GM19351 (cell line): ENCODE results near the gene FXR1.
"Not testable (repeated sequence)": the region's sequence is repeated elsewhere in the genome, so short reads cannot be mapped to it uniquely, and the experiment has no call there.

Source experiments
- ATAC-seq: cut with Tn5 transposase; IDR thresholded peaks from one replicate; pipeline ENCODE4 v1.9.1; 2021; ENCODE audit warnings: mild to moderate bottlenecking, moderate library complexity; ENCODE audit not compliant: unreplicated experiment

Gene FXR1

GRCh38 chr3:180912304-180913296, at the start of gene FXR1:
FXR1 (plus strand) TSS chr3:180912670; CDS start chr3:180912686, 16 bp downstream.
- peak; percentile 95 for ATAC-seq

- no peak for ATAC-seq
Observed at GRCh38 chr3:180870008-180870699, 42.3 kb upstream of the FXR1 start.

GRCh38 chr3:180871901-180872300, 40.6 kb upstream of the FXR1 start:
- ATAC-seq = no peak

GRCh38 chr3:180872430-180872829, 40.0 kb upstream of the FXR1 start:
- not testable (repeated sequence) for ATAC-seq

GRCh38 chr3:180875124-180875698, 37.3 kb upstream of the FXR1 start:
- no peak for ATAC-seq

- ATAC-seq = no peak
Observed at GRCh38 chr3:180881065-180881801, 31.2 kb upstream of the FXR1 start.

- ATAC-seq = no peak
Observed at GRCh38 chr3:180882115-180882514, 30.4 kb upstream of the FXR1 start.

- ATAC-seq = no peak
Observed at GRCh38 chr3:180888992-180889560, 23.4 kb upstream of the FXR1 start.

GRCh38 chr3:180898572-180898971, 13.9 kb upstream of the FXR1 start:
- no peak for ATAC-seq

GRCh38 chr3:180909369-180910127, 2.9 kb upstream of the FXR1 start:
- ATAC-seq = no peak

- no peak for ATAC-seq
Observed at GRCh38 chr3:180910823-180911222, 1.6 kb upstream of the FXR1 start.

GRCh38 chr3:180911876-180912303, 580 bp upstream of the FXR1 start:
- ATAC-seq = peak; percentile 19

GRCh38 chr3:180913581-180914404, 1.3 kb downstream of the FXR1 start:
- no peak for ATAC-seq

- ATAC-seq = peak; percentile 52
Observed at GRCh38 chr3:180918542-180918941, 6.1 kb downstream of the FXR1 start.

- no peak for ATAC-seq
Observed at GRCh38 chr3:180922242-180922641, 9.8 kb downstream of the FXR1 start.

- no peak for ATAC-seq
Observed at GRCh38 chr3:180923561-180923960, 11.1 kb downstream of the FXR1 start.

GRCh38 chr3:180926526-180926925, 14.1 kb downstream of the FXR1 start:
- ATAC-seq = no peak

GRCh38 chr3:180929376-180929775, 16.9 kb downstream of the FXR1 start:
- ATAC-seq = no peak

- ATAC-seq = no peak
Observed at GRCh38 chr3:180930526-180930925, 18.1 kb downstream of the FXR1 start.
